Activated naive CD4-positive, alpha-beta T cell treated with anti-CD3 and anti-CD28 coated beads, Interleukin-2, amount 50 U/mL, for 72 hours (primary cell): ENCODE data around the gene UBR3. TPM values are rescaled to one million over a fixed set of nuclear protein-coding genes. Genes with fewer than 3 reads are reported as not detected.
A peak's percentile ranks its signal among the peaks of the same experiment; 100 is the strongest.
"Not testable (repeated sequence)": the region's sequence is repeated elsewhere in the genome, so short reads cannot be mapped to it uniquely, and the experiment has no call there.

ENCODE experiments used
- ATAC-seq, 2 donors: fragments of 150-1000 bp; cut with Tn5 transposase; 2 replicates each; pipeline ENCODE4 v1.10.0; 2021; ENCODE audit warnings: mild to moderate bottlenecking in 2 of 2, moderate library complexity in 2 of 2
- DNase-seq, 2 donors: peaks; one replicate each; pipeline ENCODE4 v3.0.0; 2021 to 2022; ENCODE audit warnings: low spot score in 2 of 2
- H3K27ac Mint-ChIP-seq, 2 donors: one replicate each; pipeline ENCODE4 v1.8.0; 2022; ENCODE audit warnings: mild to moderate bottlenecking in 2 of 2, mixed read lengths in 2 of 2
- H3K36me3 Mint-ChIP-seq, 2 donors: one replicate each; pipeline ENCODE4 v1.8.0; 2022; ENCODE audit warnings: mixed read lengths in 2 of 2
- H3K9me3 Mint-ChIP-seq, 2 donors: one replicate each; pipeline ENCODE4 v1.8.0; 2022; ENCODE audit warnings: mixed read lengths in 2 of 2
- total RNA-seq, 2 donors: library from RNA; stranded (reverse); gene quantifications; one replicate each; pipeline ENCODE4 v1.2.3, GENCODE V29; 2022

The UBR3 gene
- total RNA-seq, 2 donors from 2014 or later = 25.3 to 25.8 TPM

DNA sequence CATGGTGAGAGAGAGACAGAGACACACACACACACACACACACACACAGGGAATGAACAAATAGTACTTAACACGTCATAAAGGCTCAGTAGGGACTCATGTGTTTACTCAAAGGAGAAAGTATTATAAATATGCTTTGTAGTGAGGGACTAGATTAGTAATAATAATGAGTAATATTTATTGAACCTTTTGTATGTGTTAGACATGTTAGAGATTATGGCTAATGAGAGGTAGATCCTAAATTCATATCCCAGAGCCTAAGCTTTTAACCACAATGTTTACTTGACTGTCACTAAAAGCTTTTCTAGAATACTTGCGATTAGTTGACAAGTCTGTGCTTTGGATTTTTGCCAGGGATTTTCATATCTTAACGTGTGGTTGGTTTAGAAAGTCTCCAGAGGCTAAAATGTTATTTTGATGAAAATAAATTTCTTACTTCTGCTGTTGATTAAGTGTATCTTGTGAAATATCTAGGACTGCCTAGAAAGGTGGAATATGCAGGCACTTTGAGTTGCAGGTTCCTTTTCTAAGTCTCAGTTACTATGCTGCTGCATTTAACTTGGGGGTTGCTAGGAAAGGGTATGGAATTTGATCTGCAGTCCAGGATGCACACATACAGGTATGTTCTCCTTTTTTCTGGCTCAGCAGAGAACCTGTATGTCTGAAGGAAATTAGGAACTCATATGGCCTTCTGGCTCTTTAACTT lies 64.5 kb downstream of the UBR3 start:
- Mint-ChIP-seq H3K36me3 (no peaks in the 10 kb centered on the region), H3K27ac (no peak overlapping the region), H3K9me3 (no peaks in the 10 kb centered on the region)
- ATAC-seq (no peak), DNase-seq (no peak)

GRCh38 chr2:169892951-169893350 lies 65.7 kb downstream of the UBR3 start:
- ATAC-seq (no peak), DNase-seq (no peak)
- no peaks in the 10 kb centered on the region for H3K36me3 Mint-ChIP-seq
- H3K27ac Mint-ChIP-seq = no peak overlapping the region
- no peaks in the 10 kb centered on the region for H3K9me3 Mint-ChIP-seq

- DNase-seq (no peak), ATAC-seq (no peak)
- H3K9me3 Mint-ChIP-seq = no peaks in the 10 kb centered on the region
- H3K27ac Mint-ChIP-seq = no peak overlapping the region
- H3K36me3 Mint-ChIP-seq = peaks cover 0 to 4% of the 10 kb centered on the region in 2 donors
These were observed 68.2 kb downstream of the UBR3 start for GRCh38 chr2:169895294-169895985.

DNA sequence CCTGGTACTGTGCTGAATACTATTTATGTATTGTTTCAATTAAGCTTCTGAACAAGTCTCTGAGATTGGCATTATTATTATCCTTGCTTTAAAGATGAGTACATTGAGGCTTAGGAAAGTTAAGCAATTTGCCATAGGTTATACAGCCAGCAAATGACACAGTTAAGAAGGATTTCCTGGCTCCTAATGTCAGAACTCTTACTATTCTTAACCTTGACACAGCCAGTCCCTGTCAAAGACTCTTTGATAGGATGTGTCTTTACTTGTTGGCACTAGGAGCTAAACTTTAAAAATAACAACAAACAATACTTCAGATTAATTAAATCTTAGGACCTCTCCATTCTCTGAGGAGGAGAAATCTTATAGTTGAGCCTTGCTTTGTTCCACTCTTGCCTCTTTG lies 70.6 kb downstream of the UBR3 start:
- Mint-ChIP-seq H3K27ac (no peak overlapping the region), H3K36me3 (peaks cover 0 to 4% of the 10 kb centered on the region in 2 donors), H3K9me3 (no peaks in the 10 kb centered on the region)
- DNase-seq (no peak), ATAC-seq (no peak)

DNA sequence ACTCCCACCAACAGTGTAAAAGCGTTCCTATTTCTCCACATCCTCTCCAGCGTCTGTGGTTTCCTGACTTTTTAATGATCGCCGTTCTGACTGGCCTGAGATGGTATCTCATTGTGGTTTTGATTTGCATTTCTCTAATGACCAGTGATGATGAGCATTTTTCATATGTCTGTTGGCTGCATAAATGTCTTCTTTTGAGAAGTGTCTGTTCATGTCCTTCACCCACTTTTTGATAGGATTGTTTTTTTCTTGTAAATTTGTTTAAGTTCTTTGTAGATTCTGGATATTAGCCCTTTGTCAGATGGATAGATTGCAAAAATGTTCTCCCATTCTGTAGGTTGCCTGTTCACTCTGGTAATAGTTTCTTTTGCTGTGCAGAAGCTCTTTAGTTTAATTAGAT lies 72.8 kb downstream of the UBR3 start:
- not testable (repeated sequence) for H3K36me3 Mint-ChIP-seq, H3K27ac Mint-ChIP-seq, ATAC-seq, DNase-seq, H3K9me3 Mint-ChIP-seq

- DNase-seq (no peak), ATAC-seq (no peak)
- Mint-ChIP-seq H3K9me3 (no peaks in the 10 kb centered on the region), H3K27ac (no peak overlapping the region), H3K36me3 (peaks cover 0 to 4% of the 10 kb centered on the region in 2 donors)
These were observed 73.4 kb downstream of the UBR3 start for GRCh38 chr2:169900686-169901085.

GRCh38 chr2:169906731-169907130 lies 79.5 kb downstream of the UBR3 start:
- H3K27ac Mint-ChIP-seq = no peak overlapping the region
- H3K9me3 Mint-ChIP-seq = no peaks in the 10 kb centered on the region

DNA sequence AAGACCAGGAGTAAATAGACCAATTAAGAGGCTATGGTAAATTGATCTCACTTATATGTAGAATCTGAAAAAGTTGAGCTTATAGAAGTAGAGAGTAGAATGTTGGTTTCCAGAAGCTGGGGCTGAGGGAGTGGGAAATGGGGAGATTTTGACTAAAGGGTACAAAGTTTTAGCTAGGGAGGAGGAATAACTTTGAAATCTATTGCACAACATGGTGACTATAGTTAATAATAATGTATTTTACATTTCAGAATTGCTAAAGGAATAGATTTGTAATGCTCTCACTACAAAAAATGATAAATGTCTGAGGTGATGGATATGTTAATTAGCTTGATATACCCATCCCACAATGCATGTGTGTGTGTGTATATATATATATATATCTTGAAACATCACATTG lies 82.1 kb downstream of the UBR3 start:
- H3K9me3 Mint-ChIP-seq = no peaks in the 10 kb centered on the region
- no peak for DNase-seq
- no peak for ATAC-seq
- no peak overlapping the region for H3K27ac Mint-ChIP-seq
- H3K36me3 Mint-ChIP-seq = no peaks in the 10 kb centered on the region

More at GRCh38 chr2:169906731-169907130, 79.5 kb downstream of the UBR3 start:
- ATAC-seq (no peak), DNase-seq (no peak)
- no peaks in the 10 kb centered on the region for H3K36me3 Mint-ChIP-seq

DNA sequence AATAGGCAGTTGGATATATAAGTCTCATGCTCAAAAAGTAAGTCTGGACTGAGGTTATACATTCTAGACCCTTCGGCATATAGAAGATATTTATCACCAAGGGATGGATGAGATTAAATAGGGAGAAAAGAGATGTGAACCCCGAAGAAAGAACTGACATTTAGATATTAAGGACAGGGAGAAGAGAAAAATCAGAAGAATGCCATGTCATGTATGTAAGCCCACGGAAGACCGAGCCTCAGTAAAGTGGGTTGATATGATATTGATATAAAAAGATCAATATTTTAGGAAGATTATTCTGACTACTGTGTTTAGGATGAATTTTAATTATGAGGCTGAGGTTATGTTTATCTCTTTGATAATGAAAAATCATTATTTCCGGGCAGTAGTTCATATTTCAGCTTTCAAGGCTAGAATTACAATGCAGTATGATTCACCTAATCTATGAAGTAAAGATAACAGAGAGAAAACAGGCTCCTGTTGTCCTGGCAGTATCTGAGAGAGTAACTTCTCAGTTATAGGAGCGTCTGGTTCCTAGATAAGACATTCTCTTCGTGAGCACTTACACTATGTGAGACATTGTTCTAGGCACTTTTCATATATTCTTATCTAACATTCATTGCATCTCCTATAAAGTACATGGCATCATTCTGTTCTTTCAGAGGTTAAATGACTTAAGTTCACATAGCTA lies 83.0 kb downstream of the UBR3 start:
- ATAC-seq (no peak), DNase-seq (no peak)
- H3K36me3 Mint-ChIP-seq = no peaks in the 10 kb centered on the region
- H3K9me3 Mint-ChIP-seq = no peaks in the 10 kb centered on the region
- H3K27ac Mint-ChIP-seq = no peak overlapping the region

- Mint-ChIP-seq H3K27ac (no peak overlapping the region), H3K36me3 (no peaks in the 10 kb centered on the region), H3K9me3 (no peaks in the 10 kb centered on the region)
- no peak for DNase-seq
- ATAC-seq = no peak
These were observed 83.9 kb downstream of the UBR3 start for GRCh38 chr2:169911119-169911518.

DNA sequence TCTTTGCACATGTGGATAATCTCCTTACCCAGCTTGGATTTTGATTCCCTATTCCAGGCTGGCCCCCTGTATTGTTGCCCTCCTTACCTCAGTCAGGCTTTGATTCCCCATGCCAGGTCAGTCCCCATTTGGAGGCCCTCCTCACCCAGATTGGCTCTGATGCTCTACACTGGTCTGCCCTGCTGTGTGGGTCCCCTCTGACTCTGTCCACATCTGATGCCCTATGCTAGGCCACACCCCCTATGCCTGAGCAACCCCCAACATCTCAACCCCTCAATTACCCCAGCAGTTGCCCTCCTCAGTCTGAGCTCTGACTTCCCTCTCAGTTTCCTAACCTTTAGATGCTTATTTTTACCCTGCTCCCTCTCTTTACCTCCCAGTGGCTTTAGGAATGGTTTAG lies 89.4 kb downstream of the UBR3 start:
- no peaks in the 10 kb centered on the region for H3K9me3 Mint-ChIP-seq
- no peak overlapping the region for H3K27ac Mint-ChIP-seq
- DNase-seq (no peak), ATAC-seq (no peak)
- no peaks in the 10 kb centered on the region for H3K36me3 Mint-ChIP-seq

GRCh38 chr2:169923977-169924376 lies 96.7 kb downstream of the UBR3 start:
- H3K27ac Mint-ChIP-seq = no peak overlapping the region
- DNase-seq = no peak
- no peaks in the 10 kb centered on the region for H3K36me3 Mint-ChIP-seq
- H3K9me3 Mint-ChIP-seq = no peaks in the 10 kb centered on the region
- ATAC-seq = no peak

- no peaks in the 10 kb centered on the region for H3K9me3 Mint-ChIP-seq
- ATAC-seq = no peak
- peak overlapping the region in 1 of 2 donors; percentile 3 for H3K27ac Mint-ChIP-seq
- no peak for DNase-seq
- no peaks in the 10 kb centered on the region for H3K36me3 Mint-ChIP-seq
These were observed 98.7 kb downstream of the UBR3 start for GRCh38 chr2:169925968-169926367.

- no peak for ATAC-seq
- no peak for DNase-seq
- H3K27ac Mint-ChIP-seq = no peak overlapping the region
- H3K36me3 Mint-ChIP-seq = no peaks in the 10 kb centered on the region
- H3K9me3 Mint-ChIP-seq = no peaks in the 10 kb centered on the region
These were observed 101.2 kb downstream of the UBR3 start for GRCh38 chr2:169928463-169928864.

- peak in 1 of 2 donors; percentile 44 for ATAC-seq
- no peaks in the 10 kb centered on the region for H3K36me3 Mint-ChIP-seq
- H3K27ac Mint-ChIP-seq = no peak overlapping the region
These were observed 106.0 kb downstream of the UBR3 start for GRCh38 chr2:169933124-169933711.

DNA sequence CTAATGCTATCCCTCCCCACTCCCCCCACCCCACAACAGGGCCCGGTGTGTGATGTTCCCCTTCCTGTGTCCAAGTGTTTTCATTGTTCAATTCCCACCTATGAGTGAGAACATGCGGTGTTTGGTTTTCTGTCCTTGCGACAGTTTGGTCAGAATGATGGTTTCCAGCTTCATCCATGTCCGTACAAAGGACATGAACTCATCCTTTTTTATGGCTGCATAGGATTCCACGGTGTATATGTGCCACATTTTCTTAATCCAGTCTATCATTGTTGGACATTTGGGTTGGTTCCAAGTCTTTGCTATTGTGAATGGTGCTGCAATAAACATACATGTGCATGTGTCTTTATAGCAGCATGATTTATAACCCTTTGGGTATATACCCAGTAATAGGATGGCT lies 109.4 kb downstream of the UBR3 start:
- ATAC-seq, H3K36me3 Mint-ChIP-seq, H3K9me3 Mint-ChIP-seq, DNase-seq, H3K27ac Mint-ChIP-seq: not testable (repeated sequence)

More at GRCh38 chr2:169933124-169933711, 106.0 kb downstream of the UBR3 start:
- no peak for DNase-seq
- no peaks in the 10 kb centered on the region for H3K9me3 Mint-ChIP-seq

DNA sequence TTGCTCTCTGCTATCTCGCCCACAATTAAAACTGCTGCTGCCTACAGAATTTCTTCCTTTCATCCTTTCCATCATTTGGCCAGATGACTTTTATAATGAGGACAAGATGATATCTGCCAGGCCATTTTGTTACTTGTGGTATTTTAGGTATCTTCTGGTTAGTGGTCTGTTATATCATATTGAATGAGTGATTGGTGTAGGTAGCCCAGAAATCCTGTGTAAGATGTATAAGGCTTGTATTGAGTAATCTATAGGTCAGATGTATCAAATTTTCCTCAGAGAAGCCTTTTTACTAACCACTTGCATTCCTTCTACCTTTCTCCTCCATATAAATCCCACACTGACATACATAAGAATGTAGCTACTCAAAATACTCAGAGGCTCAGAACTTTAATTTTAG lies 118.3 kb downstream of the UBR3 start:
- Mint-ChIP-seq H3K36me3 (no peaks in the 10 kb centered on the region), H3K27ac (peak overlapping the region in 1 of 2 donors; percentile 2), H3K9me3 (no peaks in the 10 kb centered on the region)
- DNase-seq = no peak
- peak; percentile 28 to 50 for ATAC-seq
